OCI-LY7 (cell line): ENCODE results near the gene MAP3K15. TPM values are rescaled to one million over a fixed set of nuclear protein-coding genes. Genes with fewer than 3 reads are reported as not detected.

Experiments used
- BruUV-seq: library from RNA; stranded (reverse); fragments of 400-500 nt; replicated peaks from 2 replicates; lab custom pipeline; 2021; lab: Mats Ljungman, UMichigan
- CTCF ChIA-PET: fragments of 300-600 bp; sonication (Branson Sonifier 250); formaldehyde crosslinking; loops from one replicate; lab custom pipeline; 2022; ENCODE audit warnings: antibody characterized with exemption; ENCODE audit not compliant: unreplicated experiment; lab: Charles Lee
- POLR2A ChIA-PET: fragments of 300-600 bp; sonication (Branson Sonifier 250); formaldehyde crosslinking; loops from one replicate; lab custom pipeline; 2022; ENCODE audit warnings: antibody characterized with exemption; lab: Charles Lee
- DNase-seq: peaks from one replicate; pipeline ENCODE4 v3.0.0-alpha.2; 2015; ENCODE audit warnings: low spot score
- H2AFZ ChIP-seq: fragments of 200-600 bp; sonication (generic), shearing (Covaris generic); 2 replicates; pipeline ENCODE4 v1.6.1; 2014; ENCODE audit warnings: mild to moderate bottlenecking, antibody characterized with exemption, low read length, moderate library complexity
- H3K27ac ChIP-seq: fragments of 200-600 bp; sonication (generic); 2 replicates; pipeline ENCODE4 v1.5.1; 2014; ENCODE audit warnings: mixed run types, low read depth, mild to moderate bottlenecking, moderate library complexity, low read length, inconsistent platforms; ENCODE audit not compliant: poor library complexity, severe bottlenecking
- H3K36me3 ChIP-seq: fragments of 200-600 bp; sonication (generic); 2 replicates; pipeline ENCODE4 v1.6.1; 2014; ENCODE audit warnings: mild to moderate bottlenecking, antibody characterized with exemption, low read length, moderate library complexity, mixed read lengths; ENCODE audit not compliant: insufficient read depth
- H3K4me1 ChIP-seq: fragments of 200-600 bp; sonication (generic); 2 replicates; pipeline ENCODE4 v1.5.1; 2014; ENCODE audit warnings: mild to moderate bottlenecking, low read length; ENCODE audit not compliant: insufficient read depth, poor library complexity, severe bottlenecking
- H3K4me2 ChIP-seq: fragments of 200-600 bp; sonication (generic); 2 replicates; pipeline ENCODE4 v1.6.1; 2014; ENCODE audit warnings: mild to moderate bottlenecking, low read length
- H3K4me3 ChIP-seq: fragments of 200-600 bp; sonication (generic); 2 replicates; pipeline ENCODE4 v1.5.1; 2014; ENCODE audit warnings: mild to moderate bottlenecking, low read depth, low read length; ENCODE audit not compliant: poor library complexity, severe bottlenecking
- H3K79me2 ChIP-seq: fragments of 200-600 bp; sonication (generic); 2 replicates; pipeline ENCODE4 v1.6.1; 2016; ENCODE audit warnings: low read depth, mild to moderate bottlenecking, low read length, moderate library complexity, mixed read lengths; ENCODE audit not compliant: insufficient read depth
- H3K9me2 ChIP-seq: fragments of 200-600 bp; sonication (generic); 2 replicates; pipeline ENCODE4 v1.6.1; 2016; ENCODE audit warnings: mild to moderate bottlenecking, low read length, mixed read lengths; ENCODE audit not compliant: insufficient read depth
- H3K9me3 ChIP-seq: fragments of 200-600 bp; sonication (generic); 2 replicates; pipeline ENCODE4 v1.6.1; 2014; ENCODE audit warnings: mild to moderate bottlenecking, mixed run types, low read length, mixed read lengths
- H4K20me1 ChIP-seq: fragments of 200-600 bp; sonication (generic); 2 replicates; pipeline ENCODE4 v1.6.1; 2014; ENCODE audit warnings: mild to moderate bottlenecking, antibody characterized with exemption, low read length, moderate library complexity, mixed read lengths; ENCODE audit not compliant: insufficient read depth
- EZH2phosphoT487 ChIP-seq: fragments of 200-600 bp; sonication (generic); IDR thresholded peaks from 2 replicates; pipeline ENCODE4 v1.6.1; 2018; ENCODE audit warnings: low read depth, borderline replicate concordance, mild to moderate bottlenecking, mixed run types, antibody characterized with exemption, low read length, moderate library complexity, mixed read lengths
- intact Hi-C: fragments of 100-400 bp; cut with micrococcal nuclease; formaldehyde crosslinking; loops from one replicate; pipeline ENCODE4 v1.10.0; 2022; ENCODE audit not compliant: unreplicated experiment
- total RNA-seq, 2 experiments: library from RNA; depleted of rRNA in 1 of 2; stranded (reverse); fragments of >200 nt in 1 of 2; shearing (Covaris generic) in 1 of 2; gene quantifications; 2 replicates each; pipeline ENCODE4 v1.2.3, GENCODE V29; 2014 to 2022
- TF ChIP-seq, protein P1 (sequence below): fragments of 200-600 bp; sonication (generic); conservative IDR thresholded peaks from 2 replicates; pipeline ENCODE4 v1.5.1; 2014; ENCODE audit warnings: mild to moderate bottlenecking, antibody characterized with exemption, low read length, moderate library complexity, mixed read lengths

Gene MAP3K15
- total RNA-seq, 2 experiments from 2014 or later: not detected

DNA sequence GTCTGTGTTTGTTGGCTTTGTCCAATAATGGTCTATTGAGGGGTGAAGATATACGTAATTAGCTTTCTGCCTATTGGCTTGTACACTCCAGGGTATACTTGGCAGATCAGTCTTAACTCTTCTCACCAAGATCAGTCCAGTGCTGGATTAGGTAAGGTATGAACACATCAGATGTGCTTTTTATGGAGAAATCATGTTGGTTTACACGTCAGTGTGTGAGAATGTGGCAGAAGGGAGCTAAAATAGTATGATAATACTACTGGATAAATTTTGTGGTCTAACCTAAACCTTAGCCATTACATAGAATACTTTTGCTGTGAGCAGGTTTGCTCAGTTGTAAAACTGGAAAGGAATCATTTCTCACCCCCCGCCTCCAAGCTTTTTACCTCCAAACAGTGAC, 167.4 kb downstream of the MAP3K15 start:
- TF ChIP-seq, protein P1, sequence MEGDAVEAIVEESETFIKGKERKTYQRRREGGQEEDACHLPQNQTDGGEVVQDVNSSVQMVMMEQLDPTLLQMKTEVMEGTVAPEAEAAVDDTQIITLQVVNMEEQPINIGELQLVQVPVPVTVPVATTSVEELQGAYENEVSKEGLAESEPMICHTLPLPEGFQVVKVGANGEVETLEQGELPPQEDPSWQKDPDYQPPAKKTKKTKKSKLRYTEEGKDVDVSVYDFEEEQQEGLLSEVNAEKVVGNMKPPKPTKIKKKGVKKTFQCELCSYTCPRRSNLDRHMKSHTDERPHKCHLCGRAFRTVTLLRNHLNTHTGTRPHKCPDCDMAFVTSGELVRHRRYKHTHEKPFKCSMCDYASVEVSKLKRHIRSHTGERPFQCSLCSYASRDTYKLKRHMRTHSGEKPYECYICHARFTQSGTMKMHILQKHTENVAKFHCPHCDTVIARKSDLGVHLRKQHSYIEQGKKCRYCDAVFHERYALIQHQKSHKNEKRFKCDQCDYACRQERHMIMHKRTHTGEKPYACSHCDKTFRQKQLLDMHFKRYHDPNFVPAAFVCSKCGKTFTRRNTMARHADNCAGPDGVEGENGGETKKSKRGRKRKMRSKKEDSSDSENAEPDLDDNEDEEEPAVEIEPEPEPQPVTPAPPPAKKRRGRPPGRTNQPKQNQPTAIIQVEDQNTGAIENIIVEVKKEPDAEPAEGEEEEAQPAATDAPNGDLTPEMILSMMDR: no peak

DNA sequence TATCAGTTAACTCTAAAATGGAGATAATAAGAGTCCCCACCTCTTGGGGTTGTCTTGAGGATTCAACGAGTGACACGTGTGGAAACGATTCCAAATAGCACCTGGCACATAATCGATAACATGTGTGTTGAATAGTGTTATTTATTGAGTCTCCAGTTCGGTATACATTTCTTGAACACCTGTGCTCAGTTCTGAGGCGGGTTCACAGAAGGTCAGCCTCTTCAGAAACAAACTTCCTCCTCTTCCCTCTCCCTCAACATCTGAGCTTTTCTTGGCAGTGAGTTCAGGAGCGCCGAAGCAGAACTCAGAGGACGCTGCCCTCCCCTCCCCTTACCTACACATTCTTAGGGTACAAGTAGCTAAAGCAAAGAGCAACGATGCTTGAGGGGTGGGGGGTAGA, 170.6 kb downstream of the MAP3K15 start:
- Histone ChIP-seq H2AFZ (no peak overlapping the region), H3K4me1 (peaks cover 28% of the 10 kb centered on the region), H3K27ac (no peak overlapping the region), H3K36me3 (peaks cover 22% of the 10 kb centered on the region), H3K4me2 (peak overlapping the region; percentile 65), H3K9me3 (no peaks in the 10 kb centered on the region), H4K20me1 (peaks cover 5% of the 10 kb centered on the region; the same call in 1 of the 2 replicates), H3K79me2 (peaks cover 52% of the 10 kb centered on the region), H3K4me3 (peak overlapping the region; percentile 86), H3K9me2 (no peaks in the 10 kb centered on the region)
- intact Hi-C loops: no loop called here
- ChIA-PET POLR2A (interaction anchor here (0.6 kb wide), 1 partner anchor 1161 kb away, joined by 3 read pairs; no protein-coding TSS in a partner anchor), CTCF (no interaction called here)
- TF ChIP-seq, protein P1: no peak
- TF ChIP-seq EZH2phosphoT487: no peak
- BruUV-seq: TSS peak; percentile 39
- peak; percentile 11 for DNase-seq

More for the DNA sequence above, 167.4 kb downstream of the MAP3K15 start:
- Histone ChIP-seq H3K36me3 (peaks cover 50% of the 10 kb centered on the region), H4K20me1 (peaks cover 5% of the 10 kb centered on the region; the same call in 1 of the 2 replicates), H3K4me3 (no peak overlapping the region), H2AFZ (no peak overlapping the region), H3K9me3 (no peaks in the 10 kb centered on the region), H3K4me1 (peaks cover 21% of the 10 kb centered on the region), H3K4me2 (no peak overlapping the region), H3K79me2 (peaks cover 52% of the 10 kb centered on the region), H3K27ac (no peak overlapping the region), H3K9me2 (no peaks in the 10 kb centered on the region)
- DNase-seq: no peak
- intact Hi-C loops: no loop called here
- BruUV-seq: no TSS peak
- CTCF ChIA-PET: no interaction called here
- POLR2A ChIA-PET: no interaction called here

GRCh38 chrX:19343535-19344408, 171.5 kb downstream of the MAP3K15 start, which contains the start of gene PDHA1:
PDHA1 (plus strand) TSS chrX:19343927; CDS start chrX:19344038, 111 bp downstream.
- H3K4me3 ChIP-seq: peak within 1 kb of the TSS; percentile 86
- peak; percentile 93 for DNase-seq
- H3K4me2 ChIP-seq: peak within 1 kb of the TSS; percentile 95
- no peaks in the 10 kb centered on the region for H3K9me2 ChIP-seq
- CTCF ChIA-PET: no interaction called here
- peak within 1 kb of the TSS; percentile 91; the same call in 1 of the 2 replicates for H2AFZ ChIP-seq
- no TSS peak for BruUV-seq
- H3K79me2 ChIP-seq: peaks cover 44% of the 10 kb centered on the region
- H3K4me1 ChIP-seq: peaks cover 28% of the 10 kb centered on the region
- TF ChIP-seq, protein P1: no peak
- no peak for TF ChIP-seq EZH2phosphoT487
- H3K9me3 ChIP-seq: no peaks in the 10 kb centered on the region
- intact Hi-C loops: no loop called here
- peaks cover 5% of the 10 kb centered on the region; the same call in 1 of the 2 replicates for H4K20me1 ChIP-seq
- H3K36me3 ChIP-seq: peaks cover 14% of the 10 kb centered on the region; the same call in 1 of the 2 replicates
- H3K27ac ChIP-seq: peak within 1 kb of the TSS; percentile 26
- POLR2A ChIA-PET: no interaction called here
